Measurements from ENCODE around the gene CABP7.

CABP7 gene

GRCh38 chr22:29719899-29720645 lies at the start of gene CABP7:
CABP7 (plus strand) TSS chr22:29720003; CDS start chr22:29720425, 422 bp downstream.
- no peak for DNase-seq

- no peak for DNase-seq
Measured at GRCh38 chr22:29670626-29671025, 49.2 kb upstream of the CABP7 start.

- no peak for DNase-seq
Measured at GRCh38 chr22:29673361-29674066, 46.3 kb upstream of the CABP7 start.

GRCh38 chr22:29674121-29674520 lies 45.7 kb upstream of the CABP7 start:
- DNase-seq: no peak

GRCh38 chr22:29679316-29679715 lies 40.5 kb upstream of the CABP7 start:
- DNase-seq: no peak

GRCh38 chr22:29683536-29683935 lies 36.3 kb upstream of the CABP7 start:
- DNase-seq: no peak

- no peak for DNase-seq
Measured at GRCh38 chr22:29684244-29684643, 35.6 kb upstream of the CABP7 start.

GRCh38 chr22:29689206-29689879 lies 30.5 kb upstream of the CABP7 start:
- DNase-seq: peak; percentile 39

- peak; percentile 30 for DNase-seq
Measured at GRCh38 chr22:29689880-29690213, 30.0 kb upstream of the CABP7 start.

GRCh38 chr22:29690476-29690875 lies 29.3 kb upstream of the CABP7 start:
- peak; percentile 44 for DNase-seq

- no peak for DNase-seq
Measured at GRCh38 chr22:29691636-29692326, 28.0 kb upstream of the CABP7 start.

- DNase-seq: no peak
Measured at GRCh38 chr22:29692327-29692640, 27.5 kb upstream of the CABP7 start.

GRCh38 chr22:29693161-29693560 lies 26.6 kb upstream of the CABP7 start:
- no peak for DNase-seq

- no peak for DNase-seq
Measured at GRCh38 chr22:29693671-29694070, 26.1 kb upstream of the CABP7 start.

GRCh38 chr22:29695129-29695926 lies 24.5 kb upstream of the CABP7 start:
- no peak for DNase-seq

- DNase-seq: no peak
Measured at GRCh38 chr22:29697853-29698598, 21.8 kb upstream of the CABP7 start.

GRCh38 chr22:29700206-29700899 lies 19.4 kb upstream of the CABP7 start:
- DNase-seq: no peak

GRCh38 chr22:29700900-29701154 lies 19.0 kb upstream of the CABP7 start:
- DNase-seq: no peak

GRCh38 chr22:29701155-29701999 lies 18.4 kb upstream of the CABP7 start:
- DNase-seq: no peak
